ENCODE results near the gene CARS1. TPM values are rescaled to one million over a fixed set of nuclear protein-coding genes. Genes with fewer than 3 reads are reported as not detected.
A peak's percentile ranks its signal among the peaks of the same experiment; 100 is the strongest.

Gene CARS1
- total RNA-seq = 100 to 1,000 TPM; 126 to 128 TPM

- peak within 1 kb of the TSS; percentile 92 for H3K4me3 Mint-ChIP-seq
- H3K27ac Mint-ChIP-seq = peak within 1 kb of the TSS; percentile 80
- intact Hi-C loops (cut with micrococcal nuclease) = loop anchor here (1.0 to 5.0 kb wide), 3 partner anchors 65 to 1295 kb away; partner anchors contain the start of genes CTSD and NAP1L4
- no peaks in the 10 kb centered on the region for H3K27me3 Mint-ChIP-seq (ENCODE audit: low read depth)
- H3K9me3 Mint-ChIP-seq = no peaks in the 10 kb centered on the region
- DNase-seq = peak; percentile 96
- CTCF ChIA-PET = no interaction called here
- peaks cover 38% of the 10 kb centered on the region for H3K4me1 Mint-ChIP-seq (ENCODE audit: low read depth)
- peaks cover 20% of the 10 kb centered on the region for H3K36me3 Mint-ChIP-seq (ENCODE audit: low read depth)
These were observed at the start of gene CARS1 for GRCh38 chr11:3057069-3057963. Gene CARS1 (minus strand): TSS chr11:3057423. CDS start chr11:3057367, 56 bp downstream.

- Mint-ChIP-seq H3K4me1 (ENCODE audit: low read depth) (no peaks in the 10 kb centered on the region), H3K4me3 (no peak overlapping the region), H3K36me3 (ENCODE audit: low read depth) (no peaks in the 10 kb centered on the region), H3K27me3 (ENCODE audit: low read depth) (no peaks in the 10 kb centered on the region), H3K9me3 (no peaks in the 10 kb centered on the region), H3K27ac (no peak overlapping the region)
- CTCF ChIA-PET = interaction anchor here (0.8 to 1.0 kb wide), 2 partner anchors 110 kb away, joined by 3 to 4 read pairs; no protein-coding TSS in a partner anchor
- no peak for DNase-seq
- intact Hi-C loops (cut with micrococcal nuclease) = no loop called here
These were observed 48.8 kb upstream of the CARS1 start for GRCh38 chr11:3105791-3106735.

GRCh38 chr11:3104961-3105790, 48.0 kb upstream of the CARS1 start:
- Mint-ChIP-seq H3K4me1 (ENCODE audit: low read depth) (no peaks in the 10 kb centered on the region), H3K9me3 (no peaks in the 10 kb centered on the region), H3K36me3 (ENCODE audit: low read depth) (no peaks in the 10 kb centered on the region), H3K27me3 (ENCODE audit: low read depth) (no peaks in the 10 kb centered on the region), H3K4me3 (no peak overlapping the region), H3K27ac (no peak overlapping the region)
- intact Hi-C loops (cut with micrococcal nuclease) = no loop called here
- DNase-seq = no peak
- CTCF ChIA-PET = interaction anchor here (1.0 kb wide), 1 partner anchor 111 kb away, joined by 4 read pairs; no protein-coding TSS in a partner anchor

GRCh38 chr11:3104051-3104714, 47.0 kb upstream of the CARS1 start:
- no peak for DNase-seq
- H3K4me3 Mint-ChIP-seq = no peak overlapping the region
- H3K27ac Mint-ChIP-seq = no peak overlapping the region
- peaks cover 4% of the 10 kb centered on the region for H3K4me1 Mint-ChIP-seq (ENCODE audit: low read depth)
- CTCF ChIA-PET = no interaction called here
- intact Hi-C loops (cut with micrococcal nuclease) = no loop called here
- no peaks in the 10 kb centered on the region for H3K36me3 Mint-ChIP-seq (ENCODE audit: low read depth)
- H3K27me3 Mint-ChIP-seq (ENCODE audit: low read depth) = no peaks in the 10 kb centered on the region
- H3K9me3 Mint-ChIP-seq = no peaks in the 10 kb centered on the region

GRCh38 chr11:3103076-3103475, 45.9 kb upstream of the CARS1 start:
- Mint-ChIP-seq H3K4me1 (ENCODE audit: low read depth) (peaks cover 6% of the 10 kb centered on the region), H3K9me3 (no peaks in the 10 kb centered on the region), H3K27ac (no peak overlapping the region), H3K4me3 (no peak overlapping the region), H3K36me3 (ENCODE audit: low read depth) (no peaks in the 10 kb centered on the region), H3K27me3 (ENCODE audit: low read depth) (no peaks in the 10 kb centered on the region)
- intact Hi-C loops (cut with micrococcal nuclease) = no loop called here
- CTCF ChIA-PET = no interaction called here
- no peak for DNase-seq

- intact Hi-C loops (cut with micrococcal nuclease) = no loop called here
- H3K9me3 Mint-ChIP-seq = no peaks in the 10 kb centered on the region
- DNase-seq = no peak
- H3K36me3 Mint-ChIP-seq (ENCODE audit: low read depth) = no peaks in the 10 kb centered on the region
- H3K27me3 Mint-ChIP-seq (ENCODE audit: low read depth) = no peaks in the 10 kb centered on the region
- H3K4me3 Mint-ChIP-seq = no peak overlapping the region
- no peak overlapping the region for H3K27ac Mint-ChIP-seq
- peaks cover 6% of the 10 kb centered on the region for H3K4me1 Mint-ChIP-seq (ENCODE audit: low read depth)
- CTCF ChIA-PET = no interaction called here
These were observed 45.4 kb upstream of the CARS1 start for GRCh38 chr11:3102641-3102921.

GRCh38 chr11:3101921-3102640, 44.9 kb upstream of the CARS1 start:
- CTCF ChIA-PET = no interaction called here
- Mint-ChIP-seq H3K36me3 (ENCODE audit: low read depth) (no peaks in the 10 kb centered on the region), H3K4me1 (ENCODE audit: low read depth) (peaks cover 6% of the 10 kb centered on the region), H3K27ac (no peak overlapping the region), H3K4me3 (no peak overlapping the region), H3K9me3 (no peaks in the 10 kb centered on the region), H3K27me3 (ENCODE audit: low read depth) (no peaks in the 10 kb centered on the region)
- DNase-seq = no peak
- intact Hi-C loops (cut with micrococcal nuclease) = no loop called here

- intact Hi-C loops (cut with micrococcal nuclease) = no loop called here
- H3K36me3 Mint-ChIP-seq (ENCODE audit: low read depth) = no peaks in the 10 kb centered on the region
- CTCF ChIA-PET = no interaction called here
- DNase-seq = no peak
- no peak overlapping the region for H3K27ac Mint-ChIP-seq
- H3K4me1 Mint-ChIP-seq (ENCODE audit: low read depth) = peaks cover 6% of the 10 kb centered on the region
- no peaks in the 10 kb centered on the region for H3K27me3 Mint-ChIP-seq (ENCODE audit: low read depth)
- no peak overlapping the region for H3K4me3 Mint-ChIP-seq
- H3K9me3 Mint-ChIP-seq = no peaks in the 10 kb centered on the region
These were observed 42.0 kb upstream of the CARS1 start for GRCh38 chr11:3099178-3099577.

- Mint-ChIP-seq H3K9me3 (no peaks in the 10 kb centered on the region), H3K36me3 (ENCODE audit: low read depth) (no peaks in the 10 kb centered on the region), H3K27me3 (ENCODE audit: low read depth) (no peaks in the 10 kb centered on the region), H3K4me3 (no peak overlapping the region), H3K4me1 (ENCODE audit: low read depth) (peaks cover 6% of the 10 kb centered on the region), H3K27ac (no peak overlapping the region)
- CTCF ChIA-PET = no interaction called here
- intact Hi-C loops (cut with micrococcal nuclease) = no loop called here
- no peak for DNase-seq
These were observed 39.8 kb upstream of the CARS1 start for GRCh38 chr11:3096909-3097530.

- CTCF ChIA-PET = interaction anchor here (0.6 to 1.3 kb wide), 3 partner anchors 14 to 145 kb away, joined by 3 to 4 read pairs (median 3); no protein-coding TSS in a partner anchor
- no peak overlapping the region for H3K4me3 Mint-ChIP-seq
- no peak for DNase-seq
- no peaks in the 10 kb centered on the region for H3K27me3 Mint-ChIP-seq (ENCODE audit: low read depth)
- H3K4me1 Mint-ChIP-seq (ENCODE audit: low read depth) = peaks cover 6% of the 10 kb centered on the region
- no peaks in the 10 kb centered on the region for H3K9me3 Mint-ChIP-seq
- intact Hi-C loops (cut with micrococcal nuclease) = no loop called here
- H3K27ac Mint-ChIP-seq = no peak overlapping the region
- no peaks in the 10 kb centered on the region for H3K36me3 Mint-ChIP-seq (ENCODE audit: low read depth)
These were observed 38.6 kb upstream of the CARS1 start for GRCh38 chr11:3095712-3096361.

Data from activated naive CD4-positive, alpha-beta T cell treated with anti-CD3 and anti-CD28 coated beads for 36 hours (primary cell).